ENCODE measurements around the gene FAM83G.

Gene FAM83G

DNA sequence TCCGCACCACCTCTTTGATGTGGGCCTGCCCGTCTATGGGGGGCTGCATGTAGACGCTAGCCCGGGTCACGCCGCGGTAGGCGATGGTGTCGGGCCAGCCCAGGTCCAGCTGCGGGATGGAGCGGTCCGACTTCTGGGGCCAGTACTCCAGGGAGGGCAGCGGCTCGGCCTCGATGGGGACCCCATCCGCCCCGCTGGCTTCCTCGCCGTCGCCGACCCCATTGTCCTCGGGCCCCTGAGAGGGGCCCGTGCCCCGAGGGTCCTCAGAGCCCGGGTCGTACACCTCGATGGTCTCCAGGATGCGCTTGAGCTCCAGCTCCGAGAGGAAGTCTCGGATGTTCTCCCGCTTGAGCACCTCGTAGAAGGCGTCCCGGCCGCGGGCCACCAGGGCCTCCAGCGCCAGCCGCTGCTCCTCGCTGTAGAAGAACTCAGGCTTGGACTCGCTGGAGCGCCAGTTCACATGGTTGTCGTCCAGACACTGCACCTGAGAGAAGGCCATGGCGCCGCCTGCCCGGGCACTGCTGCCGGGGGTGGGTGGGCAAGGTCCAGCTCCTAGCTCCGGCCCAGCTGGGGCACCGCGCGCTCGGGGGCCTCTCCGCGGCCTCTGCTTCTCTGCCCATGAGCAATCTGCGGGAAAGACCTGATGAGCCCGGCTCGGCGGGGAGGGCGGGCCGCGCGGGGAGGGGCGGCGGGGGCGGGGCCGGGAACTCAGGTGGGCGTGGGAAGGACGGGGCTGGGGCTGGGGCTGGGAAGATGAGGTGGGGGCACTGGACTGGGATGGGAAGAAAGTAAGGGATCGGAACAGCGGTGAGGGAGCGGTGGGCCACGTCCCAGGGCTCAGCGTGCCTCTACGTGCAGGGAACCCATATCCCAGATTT, 782 bp downstream of the FAM83G start:
- Histone ChIP-seq H3K27me3 (ENCODE audit: insufficient read depth, low read length, poor library complexity, severe bottlenecking) (no peaks in the 10 kb centered on the region), H3F3A (ENCODE audit: low read depth) (no peaks in the 10 kb centered on the region), H3K9ac (ENCODE audit: low read depth, low read length, poor library complexity, severe bottlenecking) (no peak overlapping the region), H3K4me1 (ENCODE audit: insufficient read depth, low read length, poor library complexity, severe bottlenecking) (peaks cover 18% of the 10 kb centered on the region), H3K4me2 (ENCODE audit: low read depth, low read length, poor library complexity, severe bottlenecking) (no peak overlapping the region), H3K9me2 (replicated peaks; ENCODE audit: low read depth, low read length) (no peaks in the 10 kb centered on the region), H4K20me1 (ENCODE audit: insufficient read depth, low read length, poor library complexity, severe bottlenecking) (no peaks in the 10 kb centered on the region), H3K4me3 (ENCODE audit: low read length, poor library complexity, severe bottlenecking) (no peak overlapping the region), H3K79me2 (ENCODE audit: insufficient read depth, low read length) (no peaks in the 10 kb centered on the region), H3K36me3 (ENCODE audit: insufficient read depth, low read length) (no peaks in the 10 kb centered on the region), H3K9me3 (ENCODE audit: insufficient read depth, low read depth, low read length) (0 out of 2 replicates have a peak, but pooled peaks cover 4% of the 10 kb centered on the region), H2AFZ (ENCODE audit: low read length) (no peak overlapping the region)
- TF ChIP-seq, protein P1, sequence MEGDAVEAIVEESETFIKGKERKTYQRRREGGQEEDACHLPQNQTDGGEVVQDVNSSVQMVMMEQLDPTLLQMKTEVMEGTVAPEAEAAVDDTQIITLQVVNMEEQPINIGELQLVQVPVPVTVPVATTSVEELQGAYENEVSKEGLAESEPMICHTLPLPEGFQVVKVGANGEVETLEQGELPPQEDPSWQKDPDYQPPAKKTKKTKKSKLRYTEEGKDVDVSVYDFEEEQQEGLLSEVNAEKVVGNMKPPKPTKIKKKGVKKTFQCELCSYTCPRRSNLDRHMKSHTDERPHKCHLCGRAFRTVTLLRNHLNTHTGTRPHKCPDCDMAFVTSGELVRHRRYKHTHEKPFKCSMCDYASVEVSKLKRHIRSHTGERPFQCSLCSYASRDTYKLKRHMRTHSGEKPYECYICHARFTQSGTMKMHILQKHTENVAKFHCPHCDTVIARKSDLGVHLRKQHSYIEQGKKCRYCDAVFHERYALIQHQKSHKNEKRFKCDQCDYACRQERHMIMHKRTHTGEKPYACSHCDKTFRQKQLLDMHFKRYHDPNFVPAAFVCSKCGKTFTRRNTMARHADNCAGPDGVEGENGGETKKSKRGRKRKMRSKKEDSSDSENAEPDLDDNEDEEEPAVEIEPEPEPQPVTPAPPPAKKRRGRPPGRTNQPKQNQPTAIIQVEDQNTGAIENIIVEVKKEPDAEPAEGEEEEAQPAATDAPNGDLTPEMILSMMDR (conservative IDR thresholded peaks at IDR 0.05; ENCODE audit: low read length) = no peak
- TF ChIP-seq EZH2phosphoT487 (IDR thresholded peaks at IDR 0.05; ENCODE audit: borderline replicate concordance) = no peak

GRCh38 chr17:19002805-19003542, 1.6 kb downstream of the FAM83G start:
- Histone ChIP-seq H3K9ac (ENCODE audit: low read depth, low read length, poor library complexity, severe bottlenecking) (no peak overlapping the region), H3K9me3 (ENCODE audit: insufficient read depth, low read depth, low read length) (0 out of 2 replicates have a peak, but pooled peaks cover 4% of the 10 kb centered on the region), H3K36me3 (ENCODE audit: insufficient read depth, low read length) (no peaks in the 10 kb centered on the region), H3K4me3 (ENCODE audit: low read length, poor library complexity, severe bottlenecking) (no peak overlapping the region), H3K4me1 (ENCODE audit: insufficient read depth, low read length, poor library complexity, severe bottlenecking) (peaks cover 18% of the 10 kb centered on the region), H2AFZ (ENCODE audit: low read length) (no peak overlapping the region), H3K4me2 (ENCODE audit: low read depth, low read length, poor library complexity, severe bottlenecking) (no peak overlapping the region), H3K9me2 (replicated peaks; ENCODE audit: low read depth, low read length) (no peaks in the 10 kb centered on the region), H3F3A (ENCODE audit: low read depth) (no peaks in the 10 kb centered on the region), H3K27me3 (ENCODE audit: insufficient read depth, low read length, poor library complexity, severe bottlenecking) (no peaks in the 10 kb centered on the region), H4K20me1 (ENCODE audit: insufficient read depth, low read length, poor library complexity, severe bottlenecking) (no peaks in the 10 kb centered on the region), H3K79me2 (ENCODE audit: insufficient read depth, low read length) (no peaks in the 10 kb centered on the region)
- TF ChIP-seq, protein P1 (conservative IDR thresholded peaks at IDR 0.05; ENCODE audit: low read length) = no peak
- no peak for TF ChIP-seq EZH2phosphoT487 (IDR thresholded peaks at IDR 0.05; ENCODE audit: borderline replicate concordance)

DNA sequence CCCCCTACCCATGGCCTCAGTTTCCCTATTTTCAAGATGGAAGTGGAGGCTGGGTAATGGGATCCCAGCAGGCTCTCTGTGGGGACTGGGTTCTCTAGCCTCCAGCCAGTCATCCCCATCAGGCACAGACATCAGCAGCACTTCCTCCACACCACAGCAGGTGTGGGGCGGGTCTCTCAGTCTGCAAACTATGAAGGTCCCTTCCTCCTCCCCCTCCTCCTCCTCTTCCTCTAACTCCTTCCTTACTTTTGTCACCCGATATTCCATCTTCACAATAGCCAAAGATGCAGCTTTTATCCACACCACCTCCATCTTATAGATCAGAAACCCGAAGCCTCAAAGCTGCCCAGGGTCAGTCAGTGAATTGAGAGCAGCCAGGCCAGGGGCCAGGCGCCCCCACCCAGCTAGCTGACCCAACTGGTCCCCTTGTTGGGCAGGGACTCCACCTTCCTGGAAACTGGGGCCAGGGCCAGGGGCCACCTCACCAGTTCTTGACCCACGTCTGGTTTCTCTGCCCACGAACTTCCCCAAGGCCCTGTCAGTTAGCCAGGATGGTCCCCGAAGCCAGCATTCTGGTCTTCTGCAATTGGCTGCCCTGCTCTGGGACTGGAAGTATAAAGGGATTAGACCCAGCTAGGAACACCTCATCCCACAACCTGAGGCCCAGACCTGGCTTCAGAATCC, 2.5 kb downstream of the FAM83G start:
- Histone ChIP-seq H3K79me2 (ENCODE audit: insufficient read depth, low read length) (no peaks in the 10 kb centered on the region), H3K9me3 (ENCODE audit: insufficient read depth, low read depth, low read length) (0 out of 2 replicates have a peak, but pooled peaks cover 4% of the 10 kb centered on the region), H4K20me1 (ENCODE audit: insufficient read depth, low read length, poor library complexity, severe bottlenecking) (no peaks in the 10 kb centered on the region), H2AFZ (ENCODE audit: low read length) (0 out of 2 replicates have a peak overlapping the region, but pooled peaks have one; percentile 24), H3K36me3 (ENCODE audit: insufficient read depth, low read length) (no peaks in the 10 kb centered on the region), H3F3A (ENCODE audit: low read depth) (no peaks in the 10 kb centered on the region), H3K4me1 (ENCODE audit: insufficient read depth, low read length, poor library complexity, severe bottlenecking) (peaks cover 18% of the 10 kb centered on the region), H3K9ac (ENCODE audit: low read depth, low read length, poor library complexity, severe bottlenecking) (no peak overlapping the region), H3K4me2 (ENCODE audit: low read depth, low read length, poor library complexity, severe bottlenecking) (peak overlapping the region; percentile 26), H3K9me2 (replicated peaks; ENCODE audit: low read depth, low read length) (no peaks in the 10 kb centered on the region), H3K4me3 (ENCODE audit: low read length, poor library complexity, severe bottlenecking) (no peak overlapping the region), H3K27me3 (ENCODE audit: insufficient read depth, low read length, poor library complexity, severe bottlenecking) (no peaks in the 10 kb centered on the region)
- TF ChIP-seq, protein P1 (conservative IDR thresholded peaks at IDR 0.05; ENCODE audit: low read length) = no peak
- TF ChIP-seq EZH2phosphoT487 (IDR thresholded peaks at IDR 0.05; ENCODE audit: borderline replicate concordance) = no peak

Data from Loucy (cell line).